Measurements from ENCODE around the gene SMYD2. TPM values are rescaled to one million over a fixed set of nuclear protein-coding genes. Genes with fewer than 3 reads are reported as not detected.

SMYD2 gene
- total RNA-seq, 1 donor from 2014 or later, result 32.0 TPM

DNA sequence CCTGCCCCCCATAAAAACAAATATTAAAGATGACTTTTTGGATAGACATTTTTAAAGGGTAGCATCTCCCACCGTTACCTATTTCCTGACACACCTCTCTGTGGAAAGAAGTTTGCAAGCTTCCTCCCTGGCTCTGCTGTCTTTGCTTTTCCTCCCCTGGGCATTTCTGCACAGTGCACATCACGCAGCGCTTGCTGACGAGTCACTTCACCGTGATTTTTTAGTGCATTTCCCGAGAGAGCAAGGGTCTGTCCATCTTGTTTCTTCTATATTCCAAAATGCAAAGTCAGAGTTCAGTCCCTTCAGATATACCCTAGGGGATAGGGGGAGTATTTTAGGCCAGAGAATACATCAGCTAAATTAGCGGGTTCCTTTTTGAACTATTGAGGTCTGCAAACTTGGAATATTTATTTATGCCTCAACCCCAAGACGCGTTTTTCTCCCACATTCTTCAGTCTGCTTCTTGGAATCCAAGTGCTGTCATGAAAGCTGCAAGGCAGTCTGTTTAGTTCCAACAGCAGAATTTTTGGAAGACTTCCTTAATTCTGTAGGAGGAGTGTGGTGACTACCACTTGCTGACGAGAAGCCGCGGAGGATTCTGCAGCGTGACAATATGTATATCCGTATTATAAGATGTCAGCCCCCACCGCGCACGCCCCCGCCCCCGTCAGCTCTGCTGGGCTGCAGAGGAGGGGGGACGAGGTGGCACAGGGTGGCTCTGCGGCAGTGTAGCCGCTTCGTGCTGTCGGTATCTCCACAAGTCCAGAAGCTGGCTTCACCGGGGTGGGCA is 22.4 kb downstream of the SMYD2 start:
- no peak for DNase-seq

- no peak for DNase-seq
Measured at GRCh38 chr1:214305164-214305751, 24.3 kb downstream of the SMYD2 start.

- DNase-seq, result no peak
Measured at GRCh38 chr1:214306269-214306668, 25.3 kb downstream of the SMYD2 start.

DNA sequence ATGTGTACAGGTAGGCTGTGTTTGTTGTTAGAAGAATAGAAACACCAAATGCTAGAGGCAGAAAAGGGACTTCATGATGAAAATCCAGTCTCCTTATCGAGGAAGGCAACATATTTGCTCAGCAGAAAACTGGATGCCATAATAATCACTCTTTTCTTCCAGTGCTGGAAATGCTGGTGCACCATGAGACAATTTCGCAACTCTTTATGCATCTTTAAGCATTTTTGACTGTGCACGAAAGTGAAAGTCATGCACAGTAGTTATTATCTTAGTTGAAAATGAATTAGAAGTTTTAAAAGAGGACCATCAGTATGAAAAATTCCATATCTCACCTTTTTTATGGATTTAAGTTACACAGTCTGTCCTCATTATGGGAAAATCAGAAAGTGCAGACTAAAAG is 29.1 kb downstream of the SMYD2 start:
- no peak for DNase-seq

DNA sequence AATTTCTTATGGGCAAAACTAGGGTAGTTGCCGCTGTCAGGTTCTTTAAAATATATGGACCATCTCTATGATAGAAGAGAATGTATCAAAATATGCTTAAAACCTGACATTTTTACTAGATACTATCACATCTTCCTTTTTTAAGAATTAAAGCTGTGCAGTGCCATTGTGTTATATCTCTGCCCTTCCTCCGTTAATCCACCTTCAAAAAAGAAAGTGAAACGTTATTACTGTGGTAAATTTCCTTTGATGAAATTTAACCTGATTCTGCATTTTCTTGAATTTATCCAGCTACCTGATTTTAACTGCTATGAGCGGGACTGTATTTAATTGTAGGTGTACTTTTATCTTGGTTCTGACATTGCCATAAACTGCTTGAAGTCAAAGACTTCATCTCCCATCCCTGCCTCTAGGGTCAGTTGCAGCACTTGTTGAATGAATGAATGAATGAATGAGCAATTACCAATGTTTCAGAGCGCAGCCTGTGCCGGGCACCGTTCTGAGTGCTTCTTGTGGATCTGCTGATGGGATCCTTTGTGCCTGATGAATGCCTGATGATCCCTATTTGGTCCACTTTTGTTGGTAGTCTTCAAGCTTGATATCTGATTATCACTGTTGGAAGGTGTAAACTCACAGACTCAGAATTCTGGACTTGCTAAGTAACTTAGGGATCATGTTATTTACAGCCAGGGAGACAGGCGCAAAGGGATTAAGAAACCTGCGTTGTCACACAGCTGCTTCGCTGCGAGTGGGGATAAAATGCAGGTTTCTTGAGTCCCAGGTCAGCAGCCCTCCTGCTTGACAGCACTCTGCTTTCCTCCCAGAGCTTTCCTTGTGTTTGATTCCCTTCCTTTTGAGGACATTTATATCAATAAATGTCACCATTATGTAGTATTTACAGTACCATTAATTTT is 30.1 kb downstream of the SMYD2 start:
- no peak for DNase-seq

DNA sequence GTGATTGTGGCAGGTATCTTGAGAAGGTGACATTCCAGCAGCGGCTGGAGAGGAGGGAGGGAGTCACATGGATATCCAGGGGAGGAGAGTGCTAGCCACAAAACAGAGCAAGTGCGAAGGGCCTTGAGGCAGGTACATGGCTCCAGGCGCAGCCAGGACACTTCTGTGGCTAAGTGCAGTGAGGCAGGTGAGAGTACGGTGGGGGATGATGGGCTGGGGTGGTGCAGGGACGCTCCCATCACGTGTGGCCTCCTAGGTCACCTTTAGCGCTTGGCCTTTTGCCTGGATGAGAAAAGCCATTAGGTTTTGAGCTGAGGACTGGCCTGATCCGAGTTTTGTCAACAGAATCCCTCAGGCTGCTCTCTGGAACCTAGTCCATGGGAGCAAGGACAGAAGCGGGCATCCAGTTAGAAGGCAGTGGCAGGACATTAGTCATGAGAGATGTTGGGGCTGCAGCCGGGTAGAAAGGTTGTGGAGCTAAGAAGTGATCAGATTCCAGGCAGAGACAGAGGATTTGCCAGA is 31.6 kb downstream of the SMYD2 start:
- DNase-seq, result no peak

- DNase-seq, result no peak
Measured at GRCh38 chr1:214314178-214314843, 33.4 kb downstream of the SMYD2 start.

DNA sequence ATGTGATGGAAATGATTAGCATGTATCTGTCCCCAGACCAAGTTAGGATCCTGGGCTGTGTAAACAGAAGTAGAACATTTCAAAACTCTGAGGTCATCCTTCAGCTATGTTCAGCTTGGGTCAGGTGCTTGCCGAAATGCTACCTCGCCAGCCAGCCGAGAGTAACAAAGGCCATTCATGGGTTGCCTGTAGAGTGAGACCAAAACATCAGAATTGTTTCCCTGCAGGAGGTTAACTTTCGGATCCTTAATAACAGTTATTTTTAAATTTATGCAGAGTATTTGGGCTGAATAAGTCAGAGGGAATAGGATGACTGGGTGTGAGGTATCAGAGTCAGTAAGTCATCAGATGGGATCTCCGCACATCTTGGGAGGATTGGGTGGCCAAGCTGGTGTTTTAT is 35.6 kb downstream of the SMYD2 start:
- no peak for DNase-seq

DNA sequence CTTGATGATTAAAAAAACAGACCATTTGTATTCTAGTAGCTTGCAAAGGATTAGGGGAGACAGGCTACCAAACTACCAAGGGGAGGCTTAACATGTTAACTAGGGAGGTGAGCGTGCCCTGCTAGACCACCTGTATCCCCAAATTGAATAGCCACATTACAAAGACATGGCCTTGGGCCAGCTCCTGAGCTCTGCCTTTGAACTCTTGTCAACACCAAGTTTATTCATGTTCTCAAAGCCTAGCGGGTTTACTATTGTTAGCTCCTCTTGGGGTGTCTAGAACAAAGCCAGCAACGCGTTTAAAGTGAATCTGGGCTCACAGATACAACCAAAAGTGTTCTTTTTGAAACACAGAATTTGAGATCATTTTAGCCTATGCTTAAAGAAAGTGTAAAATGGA is 36.3 kb downstream of the SMYD2 start:
- DNase-seq, result no peak

GRCh38 chr1:214317734-214318133 is 36.8 kb downstream of the SMYD2 start:
- DNase-seq, result no peak

DNA sequence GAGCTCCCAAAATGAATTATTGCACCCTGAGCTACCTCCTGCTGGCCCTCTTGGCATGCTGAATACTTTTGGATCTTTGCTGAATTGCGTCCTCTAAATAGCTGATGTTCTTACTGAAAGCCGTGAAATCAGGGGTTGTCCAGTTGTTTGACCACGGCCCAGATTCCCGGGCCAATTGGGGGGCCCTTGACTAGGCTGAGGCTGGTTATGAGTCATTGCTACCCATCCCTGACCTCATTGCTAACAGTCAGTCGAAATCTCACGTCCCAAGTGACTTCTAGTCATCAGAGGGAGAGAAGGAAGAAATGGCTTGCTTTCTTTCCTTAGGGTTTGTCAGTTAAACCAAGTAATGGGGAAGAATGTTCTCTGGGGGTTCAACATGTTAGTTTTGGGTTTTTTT is 37.4 kb downstream of the SMYD2 start:
- no peak for DNase-seq

DNA sequence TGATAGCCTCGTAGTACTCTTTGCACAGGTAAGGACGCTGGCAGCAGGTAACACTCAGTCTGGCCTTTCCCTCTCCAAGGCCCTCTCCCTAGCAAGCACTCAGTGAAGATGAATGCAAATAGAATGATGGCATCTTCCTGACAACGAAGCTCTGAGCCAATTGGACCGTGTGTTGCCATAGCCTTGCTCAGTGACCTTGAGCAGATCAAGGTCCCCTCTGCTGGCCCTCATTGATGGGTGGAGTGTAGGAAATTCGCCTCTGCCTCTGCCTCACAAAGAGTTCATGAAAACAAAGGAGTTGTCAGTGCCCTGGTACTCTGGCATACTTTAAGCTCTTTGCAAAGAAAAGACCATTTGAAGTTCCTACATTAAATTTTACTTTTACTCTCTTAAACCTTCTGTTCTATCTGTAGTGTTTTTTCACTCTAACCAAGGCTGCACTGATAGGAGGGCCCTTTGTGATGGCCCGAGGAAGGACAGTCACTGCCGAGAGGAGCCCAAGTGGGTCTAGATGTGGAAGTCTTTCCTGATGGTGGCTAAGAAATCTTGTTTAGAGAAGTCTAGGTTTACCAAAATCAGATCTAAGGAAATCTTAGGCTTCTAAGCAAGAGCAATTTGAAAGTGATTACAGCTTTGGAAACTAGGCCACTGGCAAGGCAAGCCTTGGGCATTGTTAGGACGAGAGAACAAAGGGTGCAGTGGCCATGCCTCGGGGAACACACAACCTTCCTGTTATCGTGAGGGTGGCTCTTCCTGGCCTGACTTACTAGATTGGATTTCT is 38.2 kb downstream of the SMYD2 start:
- DNase-seq, result no peak

GRCh38 chr1:214319938-214320337 is 39.0 kb downstream of the SMYD2 start:
- DNase-seq, result no peak

GRCh38 chr1:214321705-214322453 is 40.9 kb downstream of the SMYD2 start:
- no peak for DNase-seq

- no peak for DNase-seq
Measured at GRCh38 chr1:214324896-214325800, 44.2 kb downstream of the SMYD2 start.

DNA sequence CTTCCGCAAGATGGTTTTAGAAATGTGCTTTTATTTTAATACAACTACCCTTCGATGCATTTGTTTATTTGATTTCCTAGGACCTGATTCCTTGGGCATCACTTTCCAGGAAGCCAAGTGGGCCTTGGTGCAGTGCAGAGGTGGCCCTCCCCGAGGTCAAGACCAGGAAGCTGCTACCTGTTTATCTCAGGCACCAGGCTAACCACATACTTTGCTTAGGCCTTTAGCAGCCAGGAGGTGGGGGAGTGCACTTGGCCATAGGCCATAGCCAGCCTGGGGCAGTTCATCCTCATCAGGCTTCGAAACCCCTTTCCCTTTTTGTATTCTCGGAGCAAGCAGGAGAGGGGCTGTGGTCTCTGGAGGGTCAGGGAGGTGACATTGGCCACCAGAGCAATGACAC is 45.4 kb downstream of the SMYD2 start:
- DNase-seq, result no peak

DNA sequence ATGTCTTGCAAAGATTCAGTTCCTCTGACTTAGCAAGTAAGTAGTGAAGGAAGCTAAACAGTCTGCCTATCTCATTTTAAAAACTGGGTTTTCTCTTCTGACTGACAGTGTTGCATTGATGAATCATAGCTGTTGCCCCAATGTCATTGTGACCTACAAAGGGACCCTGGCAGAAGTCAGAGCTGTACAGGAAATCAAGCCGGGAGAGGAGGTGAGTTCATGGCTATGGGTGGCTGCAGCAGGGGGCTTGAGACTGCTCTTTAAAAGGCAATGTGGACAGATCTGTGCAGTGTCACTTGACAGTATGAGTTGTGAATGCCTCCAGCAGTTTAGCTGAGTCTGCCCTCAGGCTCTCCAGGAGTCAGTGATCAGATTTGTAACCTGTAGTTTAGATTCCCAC is 46.6 kb downstream of the SMYD2 start:
- no peak for DNase-seq

DNA sequence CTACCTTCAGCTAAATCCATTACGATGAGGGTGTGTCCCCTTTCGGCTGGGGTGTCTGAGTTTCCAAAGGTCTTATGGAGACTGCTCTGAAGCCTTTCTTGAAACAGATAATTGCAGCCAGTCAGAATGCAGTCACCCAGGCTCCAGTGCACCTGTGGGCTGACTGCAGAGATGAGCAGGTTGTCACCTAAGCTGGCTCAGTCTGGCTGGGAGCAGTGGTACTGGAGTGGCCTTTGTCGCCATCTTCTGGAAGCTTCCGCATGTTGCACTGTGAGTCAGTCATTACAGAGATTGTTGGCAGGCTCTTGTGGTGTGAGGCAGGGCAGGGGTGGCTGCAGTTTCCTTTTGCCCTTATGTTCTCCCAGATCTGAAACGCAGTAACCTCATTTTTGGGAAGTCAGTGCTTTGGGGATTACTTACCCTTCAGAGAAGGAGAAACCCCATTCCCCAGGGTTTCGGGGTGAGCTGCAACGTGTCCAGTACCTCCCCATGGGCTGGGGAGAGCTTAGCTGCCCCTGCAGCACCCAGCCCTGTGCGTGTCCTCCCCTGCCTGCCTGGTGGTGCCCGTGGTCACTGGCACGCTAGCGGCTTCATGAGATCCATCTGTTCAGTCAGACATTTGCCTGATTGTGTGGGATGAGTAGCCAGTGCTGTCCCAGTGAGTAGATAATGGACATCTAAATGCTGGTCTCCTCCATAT is 48.0 kb downstream of the SMYD2 start:
- peak; percentile 52 for DNase-seq
